Measurements from ENCODE around the gene ZNF695. TPM values are rescaled to one million over a fixed set of nuclear protein-coding genes. Genes with fewer than 3 reads are reported as not detected.
A peak's percentile ranks its signal among the peaks of the same experiment; 100 is the strongest.

The ZNF695 gene
- total RNA-seq, 1 donor from 2014 or later = 34.6 TPM

DNA sequence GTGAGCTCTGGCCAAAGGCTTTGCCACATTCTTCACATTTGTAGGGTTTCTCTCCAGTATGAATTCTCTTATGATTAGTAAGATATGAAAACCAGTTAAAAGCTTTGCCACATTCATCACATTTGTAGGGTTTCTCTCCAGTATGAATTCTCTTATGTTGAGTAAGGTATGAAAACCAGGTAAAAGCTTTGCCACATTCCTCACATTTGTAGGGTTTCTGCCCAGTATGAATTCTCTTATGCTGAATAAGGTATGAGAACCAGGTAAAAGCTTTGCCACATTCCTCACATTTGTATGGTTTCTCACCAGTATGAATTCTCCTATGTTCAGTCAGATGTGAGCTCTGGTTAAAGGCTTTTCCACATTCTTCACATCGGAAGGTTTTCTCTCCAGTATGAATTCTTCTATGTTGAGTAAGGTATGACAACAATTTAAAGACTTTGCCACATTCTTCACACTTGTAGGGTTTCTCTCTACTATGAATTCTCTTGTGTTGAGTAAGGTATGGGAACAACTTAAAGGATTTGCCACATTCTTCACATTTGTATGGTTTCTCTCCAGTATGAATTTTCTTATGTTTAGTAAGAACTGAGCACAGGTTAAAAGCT lies 20.7 kb downstream of the ZNF695 start:
- H3K27ac ChIP-seq = no peak overlapping the region
- H3K27me3 ChIP-seq = no peaks in the 10 kb centered on the region
- peak overlapping the region; percentile 20 for H3K4me3 ChIP-seq
- H3K27me3 Mint-ChIP-seq (ENCODE audit: insufficient read depth, low read depth) = peaks cover 2% of the 10 kb centered on the region
- no peak overlapping the region for H3K9ac ChIP-seq
- H2AFZ ChIP-seq (replicated peaks) = no peak overlapping the region
- H3K27ac Mint-ChIP-seq = no peak overlapping the region
- H3K79me2 ChIP-seq (ENCODE audit: low read depth) = peaks cover 18% of the 10 kb centered on the region
- TF ChIP-seq CTCF (IDR thresholded peaks at IDR 0.05) (no peak), EZH2phosphoT487 (IDR thresholded peaks at IDR 0.05) (no peak), EZH2 (IDR thresholded peaks at IDR 0.05) (no peak)
- no peak for DNase-seq (ENCODE audit: low spot score)
- H3F3A ChIP-seq (ENCODE audit: low read depth) = peaks cover 11% of the 10 kb centered on the region
- no peak overlapping the region for H3K4me2 ChIP-seq
- H3K4me1 ChIP-seq = no peaks in the 10 kb centered on the region
- peaks cover 93% of the 10 kb centered on the region for H3K36me3 Mint-ChIP-seq
- peaks cover 84% of the 10 kb centered on the region for H3K9me3 ChIP-seq (ENCODE audit: low read depth)
- H3K9me3 Mint-ChIP-seq = peaks cover 100% of the 10 kb centered on the region
- peaks cover 80% of the 10 kb centered on the region for H3K36me3 ChIP-seq
- no peaks in the 10 kb centered on the region for H4K20me1 ChIP-seq (ENCODE audit: low read depth)
- no peak overlapping the region for H3K4me3 Mint-ChIP-seq
- H3K4me1 Mint-ChIP-seq = no peaks in the 10 kb centered on the region

DNA sequence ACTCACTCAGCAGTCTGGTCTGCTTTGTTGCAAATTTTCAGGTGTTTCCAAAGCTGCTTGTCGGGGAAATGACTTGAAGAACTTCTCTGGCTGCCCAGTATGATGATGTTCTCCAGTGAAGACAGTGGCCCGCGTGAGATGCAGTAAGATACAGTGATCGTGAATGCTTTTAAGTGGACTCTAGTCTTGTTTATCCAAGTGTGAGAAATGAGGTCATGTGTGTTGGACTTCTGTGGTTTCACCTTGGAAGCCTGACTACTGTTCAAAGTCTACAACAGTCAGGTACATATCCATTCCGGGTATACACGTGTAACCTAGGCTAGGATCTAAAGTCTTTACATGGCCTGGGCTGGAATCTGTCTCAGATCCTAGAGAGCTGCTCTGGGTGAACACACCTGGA lies 29.1 kb downstream of the ZNF695 start:
- Mint-ChIP-seq H3K4me3 (no peak overlapping the region), H3K27ac (no peak overlapping the region), H3K4me1 (no peaks in the 10 kb centered on the region), H3K36me3 (peaks cover 76% of the 10 kb centered on the region), H3K9me3 (peaks cover 86% of the 10 kb centered on the region), H3K27me3 (ENCODE audit: insufficient read depth, low read depth) (no peaks in the 10 kb centered on the region)
- no peak overlapping the region for H2AFZ ChIP-seq (replicated peaks)
- H3K9ac ChIP-seq = no peak overlapping the region
- H3F3A ChIP-seq (ENCODE audit: low read depth) = no peaks in the 10 kb centered on the region
- H3K4me2 ChIP-seq = no peak overlapping the region
- no peaks in the 10 kb centered on the region for H4K20me1 ChIP-seq (ENCODE audit: low read depth)
- no peaks in the 10 kb centered on the region for H3K4me1 ChIP-seq
- DNase-seq (ENCODE audit: low spot score) = no peak
- H3K36me3 ChIP-seq = peaks cover 51% of the 10 kb centered on the region
- H3K9me3 ChIP-seq (ENCODE audit: low read depth) = peaks cover 28% of the 10 kb centered on the region
- H3K79me2 ChIP-seq (ENCODE audit: low read depth) = no peaks in the 10 kb centered on the region
- H3K4me3 ChIP-seq = no peak overlapping the region
- no peaks in the 10 kb centered on the region for H3K27me3 ChIP-seq
- no peak overlapping the region for H3K27ac ChIP-seq
- TF ChIP-seq EZH2phosphoT487 (IDR thresholded peaks at IDR 0.05) (no peak), EZH2 (IDR thresholded peaks at IDR 0.05) (no peak), CTCF (IDR thresholded peaks at IDR 0.05) (no peak)

GRCh38 chr1:246978281-246978680 lies 29.6 kb downstream of the ZNF695 start:
- no peaks in the 10 kb centered on the region for H3K4me1 ChIP-seq

More at GRCh38 chr1:246978281-246978680, 29.6 kb downstream of the ZNF695 start:
- Histone ChIP-seq H3K27me3 (no peaks in the 10 kb centered on the region), H3F3A (ENCODE audit: low read depth) (no peaks in the 10 kb centered on the region), H3K9me3 (ENCODE audit: low read depth) (peaks cover 25% of the 10 kb centered on the region), H3K9ac (no peak overlapping the region), H3K27ac (no peak overlapping the region), H3K4me3 (no peak overlapping the region), H3K79me2 (ENCODE audit: low read depth) (no peaks in the 10 kb centered on the region), H3K4me2 (no peak overlapping the region), H2AFZ (replicated peaks) (no peak overlapping the region), H3K36me3 (peaks cover 48% of the 10 kb centered on the region), H4K20me1 (ENCODE audit: low read depth) (no peaks in the 10 kb centered on the region)
- peaks cover 86% of the 10 kb centered on the region for H3K9me3 Mint-ChIP-seq
- TF ChIP-seq EZH2phosphoT487 (IDR thresholded peaks at IDR 0.05) = no peak
- TF ChIP-seq CTCF (IDR thresholded peaks at IDR 0.05) = no peak
- TF ChIP-seq EZH2 (IDR thresholded peaks at IDR 0.05) = no peak
- H3K27ac Mint-ChIP-seq = no peak overlapping the region
- DNase-seq (ENCODE audit: low spot score) = no peak
- H3K4me3 Mint-ChIP-seq = no peak overlapping the region
- H3K4me1 Mint-ChIP-seq = no peaks in the 10 kb centered on the region
- H3K27me3 Mint-ChIP-seq (ENCODE audit: insufficient read depth, low read depth) = no peaks in the 10 kb centered on the region
- H3K36me3 Mint-ChIP-seq = peaks cover 74% of the 10 kb centered on the region
